Measurements from ENCODE around the gene AKAP6.

AKAP6 gene

GRCh38 chr14:32623300-32624093, 294.4 kb downstream of the AKAP6 start:
- DNase-seq (ENCODE audit: low read depth in 3 of 3), result no peak

DNA sequence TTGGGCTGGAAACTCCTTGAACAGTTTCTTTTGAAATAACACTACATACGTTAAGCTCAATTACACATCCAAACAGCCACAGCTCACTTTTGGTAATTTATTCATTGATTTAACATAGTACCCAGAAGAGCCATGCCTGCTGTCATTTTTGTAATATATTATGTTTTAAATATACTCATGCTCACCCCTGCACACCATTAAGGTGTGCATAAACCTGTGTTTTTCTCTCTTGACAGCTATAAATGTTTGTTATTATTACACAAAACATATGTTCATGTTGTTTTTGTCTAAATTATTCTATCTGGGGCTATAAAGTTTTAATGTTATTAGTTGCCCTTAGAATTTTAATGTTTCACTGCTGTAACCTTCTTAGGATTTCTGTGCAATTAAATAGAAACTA, 296.1 kb downstream of the AKAP6 start:
- no peak for DNase-seq (ENCODE audit: low read depth in 3 of 3)

DNA sequence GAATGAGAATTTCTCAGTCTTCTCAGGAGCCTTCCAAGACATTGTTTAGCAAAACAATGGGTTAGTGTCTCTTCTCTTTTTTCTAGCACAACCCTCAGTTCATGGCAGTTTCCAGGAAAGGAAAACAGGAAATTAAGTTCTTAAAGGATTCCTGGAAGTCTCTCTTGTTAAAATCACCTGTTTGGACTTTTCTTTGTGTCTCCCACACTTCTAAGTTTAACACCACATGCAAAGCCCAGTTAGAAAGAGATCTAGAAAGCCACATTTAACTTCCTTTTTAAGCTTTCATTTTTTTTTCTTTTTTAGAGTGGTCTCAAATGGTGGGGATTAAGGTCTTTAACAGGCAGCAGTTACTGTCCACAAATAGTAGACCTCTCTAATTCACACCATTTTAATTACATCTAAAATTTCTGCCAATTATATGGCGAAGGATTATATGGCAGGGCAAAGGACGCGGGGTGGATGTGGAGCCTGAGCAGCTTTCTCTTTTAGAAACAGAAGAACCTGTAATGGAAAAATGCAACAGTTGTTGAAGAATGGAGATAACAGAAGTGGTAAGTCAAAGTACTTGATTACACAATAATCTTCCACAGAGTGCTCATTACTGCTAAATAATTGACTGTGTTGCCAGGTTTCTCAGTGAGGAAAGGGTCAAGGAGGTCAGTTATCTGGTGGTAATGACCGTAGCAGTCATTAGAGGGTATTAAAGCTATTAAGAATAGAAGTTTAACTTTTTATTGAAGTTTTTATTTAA, 298.6 kb downstream of the AKAP6 start:
- DNase-seq (ENCODE audit: low read depth in 3 of 3), result no peak

GRCh38 chr14:32629236-32629635, 300.1 kb downstream of the AKAP6 start:
- DNase-seq (ENCODE audit: low read depth in 3 of 3), result no peak

- no peak for DNase-seq (ENCODE audit: low read depth in 3 of 3)
Observed at GRCh38 chr14:32630701-32631100, 301.6 kb downstream of the AKAP6 start.

DNA sequence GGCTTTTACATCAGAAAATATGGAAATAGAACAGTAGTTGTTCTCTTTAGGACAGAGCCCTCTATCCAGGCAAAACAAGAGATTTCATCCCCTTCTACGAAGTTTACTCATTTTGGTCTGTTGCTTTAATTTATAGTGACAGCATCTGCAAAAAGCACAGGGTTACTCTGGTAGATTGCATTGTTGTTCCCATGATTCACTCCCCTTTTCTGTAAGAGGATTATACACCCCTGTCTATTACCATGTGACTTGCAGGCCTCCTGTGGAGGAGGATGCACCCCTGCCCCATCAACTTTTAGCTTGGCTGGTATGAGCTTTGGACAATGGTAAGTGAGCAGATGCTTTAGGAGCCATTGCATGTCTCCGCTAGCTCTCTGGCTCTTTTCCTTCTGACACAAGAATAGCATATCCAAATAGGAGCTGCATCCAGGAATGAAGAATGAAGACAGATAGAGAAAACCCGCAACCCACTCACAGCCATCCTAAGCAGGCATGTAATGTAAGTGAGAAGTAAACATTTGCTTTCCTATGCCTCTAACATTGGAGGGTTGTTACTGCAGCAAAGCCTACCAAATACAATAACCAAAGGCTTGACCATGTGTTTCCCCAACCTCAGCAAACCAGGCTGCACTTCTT, 304.2 kb downstream of the AKAP6 start:
- DNase-seq (ENCODE audit: low read depth in 3 of 3), result no peak

GRCh38 chr14:32633930-32634329, 304.8 kb downstream of the AKAP6 start:
- no peak for DNase-seq (ENCODE audit: low read depth in 3 of 3)

DNA sequence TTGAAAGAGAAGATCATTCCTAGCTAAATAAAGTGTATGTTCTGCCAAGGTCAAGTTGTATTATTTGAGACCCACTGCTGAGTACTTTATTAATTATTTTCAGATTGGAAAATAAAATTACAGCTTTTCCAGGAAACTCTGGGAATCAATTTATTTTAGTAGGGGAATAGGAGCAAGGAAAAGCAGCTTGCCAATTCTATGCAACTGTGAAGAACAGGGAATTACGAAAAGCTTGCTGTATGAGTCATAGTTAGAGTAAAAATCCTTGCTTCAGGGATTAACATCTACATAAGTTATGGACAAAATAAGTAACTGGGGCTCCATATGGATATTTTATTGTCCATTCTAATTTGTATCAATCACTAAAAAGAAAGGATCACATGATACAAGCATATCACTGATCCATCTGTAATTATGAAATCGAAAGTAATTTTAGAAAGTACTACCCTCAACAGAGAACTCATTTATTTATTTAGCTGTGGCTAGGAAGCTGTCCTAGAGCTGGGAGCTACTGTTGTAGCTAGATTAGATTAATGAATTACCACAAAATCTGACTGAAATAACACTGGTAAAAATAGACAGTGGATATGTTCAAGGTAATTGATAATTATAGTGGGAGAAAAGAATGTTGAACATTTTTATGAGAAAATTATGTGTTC, 306.1 kb downstream of the AKAP6 start:
- no peak for DNase-seq (ENCODE audit: low read depth in 3 of 3)

GRCh38 chr14:32637582-32637981, 308.5 kb downstream of the AKAP6 start:
- no peak for DNase-seq (ENCODE audit: low read depth in 3 of 3)

DNA sequence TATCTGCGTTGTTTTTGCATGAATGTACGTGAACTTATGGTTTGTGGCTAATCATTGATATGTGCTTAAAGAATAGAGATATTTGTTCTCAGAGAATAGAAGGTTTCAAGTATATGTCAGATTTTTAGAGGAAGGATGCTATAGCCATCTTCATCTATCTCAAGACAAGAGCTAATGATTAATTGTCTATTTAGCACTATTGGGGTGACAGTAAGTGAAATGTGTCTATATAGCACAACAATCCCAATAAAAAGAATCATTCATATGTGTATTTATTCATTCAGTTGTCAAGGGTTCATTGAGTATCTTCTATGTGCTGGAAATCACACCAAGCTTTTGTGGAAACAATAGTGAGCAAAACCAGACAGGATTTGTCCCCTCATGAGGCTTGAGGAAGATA, 310.1 kb downstream of the AKAP6 start:
- DNase-seq (ENCODE audit: low read depth in 3 of 3), result no peak

DNA sequence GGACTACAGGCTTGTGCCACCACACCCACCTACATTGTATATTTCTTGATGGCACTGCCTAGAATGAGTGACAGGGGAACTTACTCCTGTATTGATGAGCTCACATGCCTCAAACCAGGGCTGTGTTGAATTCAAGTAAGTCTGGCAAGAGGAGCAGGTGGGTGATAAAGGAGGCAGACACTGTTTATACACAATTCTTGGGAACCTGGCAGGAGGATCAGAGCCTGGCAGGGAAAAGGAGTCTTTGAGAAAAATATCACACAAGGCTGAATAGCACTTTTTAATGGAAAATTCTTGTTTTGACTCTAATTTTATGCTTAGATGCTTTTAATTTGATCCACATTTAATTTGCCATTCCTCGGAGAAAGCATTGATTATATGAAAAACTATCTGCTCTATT, 316.5 kb downstream of the AKAP6 start:
- no peak for DNase-seq (ENCODE audit: low read depth in 3 of 3)

GRCh38 chr14:32648434-32648833, 319.3 kb downstream of the AKAP6 start:
- no peak for DNase-seq (ENCODE audit: low read depth in 3 of 3)

- DNase-seq (ENCODE audit: low read depth in 3 of 3), result no peak
Observed at GRCh38 chr14:32650030-32650429, 320.9 kb downstream of the AKAP6 start.

- no peak for DNase-seq (ENCODE audit: low read depth in 3 of 3)
Observed at GRCh38 chr14:32650665-32651064, 321.6 kb downstream of the AKAP6 start.

GRCh38 chr14:32654106-32654505, 325.0 kb downstream of the AKAP6 start:
- DNase-seq (ENCODE audit: low read depth in 3 of 3), result no peak

DNA sequence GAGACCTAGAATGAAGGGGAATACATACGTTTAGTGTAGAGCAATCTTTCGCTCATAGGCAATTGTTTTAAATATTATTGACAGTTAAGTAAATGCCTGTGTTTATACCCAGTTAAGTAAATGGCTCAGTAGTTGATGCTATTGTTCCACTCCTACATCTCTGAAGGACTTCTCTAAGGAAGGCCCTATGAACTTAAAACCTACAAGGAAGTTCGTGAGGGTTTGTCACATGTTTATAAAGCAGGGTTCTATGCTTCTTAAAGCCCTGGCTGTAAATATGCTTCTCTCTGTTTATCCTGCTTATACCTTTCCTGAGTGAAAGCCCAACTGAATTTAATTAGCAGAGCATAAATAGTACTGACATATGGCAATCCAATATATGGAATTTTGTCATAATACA, 327.5 kb downstream of the AKAP6 start:
- no peak for DNase-seq (ENCODE audit: low read depth in 3 of 3)

- no peak for DNase-seq (ENCODE audit: low read depth in 3 of 3)
Observed at GRCh38 chr14:32657081-32657480, 328.0 kb downstream of the AKAP6 start.

DNA sequence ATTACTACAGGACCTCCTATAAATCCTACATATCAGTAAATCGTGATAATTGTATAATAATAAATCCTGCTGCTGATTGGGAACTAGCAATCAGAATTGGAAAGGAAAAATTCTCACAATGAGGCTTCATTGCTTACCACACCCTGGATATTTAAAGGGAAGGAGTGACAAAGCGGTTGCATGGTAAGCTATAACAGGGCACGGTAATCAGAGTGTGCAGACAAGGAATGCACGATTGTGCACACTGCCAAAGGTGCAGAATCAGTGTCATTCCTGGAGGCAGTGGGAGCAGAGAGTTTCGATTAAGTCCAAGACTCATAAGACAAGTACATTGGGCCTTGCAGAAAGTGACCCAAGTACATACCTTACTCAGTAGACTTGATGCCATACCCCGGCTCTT, 332.1 kb downstream of the AKAP6 start:
- DNase-seq (ENCODE audit: low read depth in 3 of 3), result no peak

- no peak for DNase-seq (ENCODE audit: low read depth in 3 of 3)
Observed at GRCh38 chr14:32662211-32662610, 333.1 kb downstream of the AKAP6 start.

DNA sequence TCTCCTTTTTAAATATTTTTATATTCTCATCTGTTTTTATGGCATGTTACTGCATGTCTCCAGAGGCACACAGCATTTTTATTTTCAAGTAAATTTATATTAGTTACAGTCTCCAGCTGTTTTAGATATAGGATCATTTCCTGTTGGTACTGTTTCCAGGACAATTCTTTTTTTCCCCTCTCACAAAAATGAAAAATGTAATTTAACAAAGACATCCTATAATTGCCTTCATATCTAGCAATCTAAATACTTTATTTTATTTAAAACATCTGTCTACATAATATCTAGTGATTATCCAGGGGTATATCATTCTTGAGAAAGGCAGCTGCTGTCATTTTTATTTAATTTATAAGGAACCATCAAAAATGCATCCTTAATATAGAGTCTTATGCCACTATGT, 337.2 kb downstream of the AKAP6 start:
- no peak for DNase-seq (ENCODE audit: low read depth in 3 of 3)

GRCh38 chr14:32667287-32667686, 338.2 kb downstream of the AKAP6 start:
- no peak for DNase-seq (ENCODE audit: low read depth in 3 of 3)

DNA sequence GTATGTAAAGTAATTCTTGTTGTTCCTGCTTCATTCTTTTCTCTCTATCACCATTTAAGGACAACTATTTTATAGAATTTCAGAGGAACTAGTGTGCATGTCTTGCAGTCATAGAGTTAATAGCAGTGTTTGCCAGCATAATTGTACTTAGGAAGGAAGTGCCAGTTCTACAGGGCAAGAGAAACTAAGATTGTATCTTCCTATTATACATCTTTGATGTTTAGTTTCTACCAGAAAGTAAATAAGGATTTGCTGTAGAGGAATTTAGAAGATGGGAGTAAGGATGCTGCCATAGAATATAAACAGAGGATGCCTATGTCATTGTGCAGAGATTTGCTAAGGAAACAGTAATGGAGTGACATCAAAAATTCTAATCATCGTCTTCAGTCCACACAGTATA, 338.7 kb downstream of the AKAP6 start:
- DNase-seq (ENCODE audit: low read depth in 3 of 3), result no peak
